GM06990 (cell line): ENCODE measurements around the gene UPB1.
"Not testable (repeated sequence)": the region's sequence is repeated elsewhere in the genome, so short reads cannot be mapped to it uniquely, and the experiment has no call there.

ENCODE experiments used
- DNase-seq: peaks from one replicate; pipeline ENCODE4 v3.0.0-alpha.2; 2011; ENCODE audit not compliant: insufficient read length; ENCODE audit errors: extremely low read depth
- H3K27me3 ChIP-seq: replicated peaks from 2 replicates; pipeline ENCODE4 v1.6.0; 2011; ENCODE audit warnings: low read length; ENCODE audit not compliant: control insufficient read depth, insufficient read depth
- H3K36me3 ChIP-seq: 2 replicates; pipeline ENCODE4 v1.5.1; 2011; ENCODE audit warnings: low read length; ENCODE audit not compliant: control insufficient read depth, insufficient read depth
- H3K4me3 ChIP-seq: replicated peaks from 2 replicates; pipeline ENCODE4 v1.5.1; 2011; ENCODE audit warnings: low read depth, mild to moderate bottlenecking, control low read depth, low read length
- CTCF ChIP-seq: IDR thresholded peaks from 2 replicates; pipeline ENCODE4 v1.5.1; 2011; ENCODE audit warnings: low read length, control low read depth, mild to moderate bottlenecking, inconsistent platforms; ENCODE audit not compliant: insufficient read depth, poor library complexity, severe bottlenecking

The UPB1 gene

GRCh38 chr22:24489011-24489410, 6.1 kb upstream of the UPB1 start:
- no peak for DNase-seq
- TF ChIP-seq CTCF: no peak
- no peaks in the 10 kb centered on the region for H3K36me3 ChIP-seq

GRCh38 chr22:24489434-24489833, 5.7 kb upstream of the UPB1 start:
- DNase-seq, H3K4me3 ChIP-seq, H3K27me3 ChIP-seq, H3K36me3 ChIP-seq: not testable (repeated sequence)

More at GRCh38 chr22:24489011-24489410, 6.1 kb upstream of the UPB1 start:
- Histone ChIP-seq H3K27me3 (no peaks in the 10 kb centered on the region), H3K4me3 (no peak overlapping the region)

GRCh38 chr22:24492391-24492790, 2.7 kb upstream of the UPB1 start:
- no peaks in the 10 kb centered on the region for H3K36me3 ChIP-seq
- no peak overlapping the region for H3K4me3 ChIP-seq
- no peak for TF ChIP-seq CTCF
- H3K27me3 ChIP-seq: no peaks in the 10 kb centered on the region
- DNase-seq: no peak

- H3K4me3 ChIP-seq: no peak overlapping the region
- H3K27me3 ChIP-seq: no peaks in the 10 kb centered on the region
- no peak for TF ChIP-seq CTCF
- no peak for DNase-seq
- H3K36me3 ChIP-seq: no peaks in the 10 kb centered on the region
These were observed 985 bp upstream of the UPB1 start for GRCh38 chr22:24494167-24494527.

GRCh38 chr22:24495365-24495675, 188 bp downstream of the UPB1 start:
- Histone ChIP-seq H3K4me3 (no peak overlapping the region), H3K36me3 (no peaks in the 10 kb centered on the region), H3K27me3 (no peaks in the 10 kb centered on the region)
- no peak for DNase-seq
- TF ChIP-seq CTCF: no peak

GRCh38 chr22:24496234-24496633, 1.1 kb downstream of the UPB1 start:
- Histone ChIP-seq H3K4me3 (no peak overlapping the region), H3K36me3 (no peaks in the 10 kb centered on the region), H3K27me3 (no peaks in the 10 kb centered on the region)
- DNase-seq: no peak
- TF ChIP-seq CTCF: no peak
